GM15510 (cell line): ENCODE data around the gene SLC16A3.
A peak's percentile ranks its signal among the peaks of the same experiment; 100 is the strongest.

Experiments
- POLR2A ChIP-seq: IDR thresholded peaks from 3 replicates; pipeline ENCODE4 v1.6.1; 2011; ENCODE audit warnings: borderline replicate concordance; ENCODE audit not compliant: insufficient read length; ENCODE audit errors: extremely low read depth

Gene SLC16A3

GRCh38 chr17:82228278-82228841 lies 482 bp upstream of the SLC16A3 start:
- TF ChIP-seq POLR2A, result peak; percentile 51

GRCh38 chr17:82229698-82230608 lies 1.1 kb downstream of the SLC16A3 start:
- TF ChIP-seq POLR2A, result no peak

GRCh38 chr17:82230609-82231311 lies 1.9 kb downstream of the SLC16A3 start:
- peak; percentile 26 for TF ChIP-seq POLR2A

GRCh38 chr17:82231312-82231561 lies 2.4 kb downstream of the SLC16A3 start:
- no peak for TF ChIP-seq POLR2A

- no peak for TF ChIP-seq POLR2A
Measured at GRCh38 chr17:82231562-82232321, 2.9 kb downstream of the SLC16A3 start.

- no peak for TF ChIP-seq POLR2A
Measured at GRCh38 chr17:82232322-82232820, 3.5 kb downstream of the SLC16A3 start.

GRCh38 chr17:82232876-82233785 lies 4.3 kb downstream of the SLC16A3 start:
- peak; percentile 22 for TF ChIP-seq POLR2A

- TF ChIP-seq POLR2A, result no peak
Measured at GRCh38 chr17:82234211-82235055, 5.6 kb downstream of the SLC16A3 start.

- TF ChIP-seq POLR2A, result no peak
Measured at GRCh38 chr17:82235056-82235774, 6.4 kb downstream of the SLC16A3 start.

- no peak for TF ChIP-seq POLR2A
Measured at GRCh38 chr17:82235775-82236141, 6.9 kb downstream of the SLC16A3 start.

- TF ChIP-seq POLR2A, result no peak
Measured at GRCh38 chr17:82236142-82236971, 7.5 kb downstream of the SLC16A3 start.
